DOHH2 (cell line): ENCODE results near the gene CEBPG.

ENCODE experiments used
- H3F3A ChIP-seq: fragments of 200-600 bp; sonication (generic), shearing (Covaris generic); 2 replicates; pipeline ENCODE4 v1.6.0; 2016; ENCODE audit warnings: antibody characterized with exemption, mild to moderate bottlenecking; ENCODE audit not compliant: control insufficient read depth, insufficient read depth
- H3K27ac ChIP-seq: fragments of 200-600 bp; sonication (generic); 2 replicates; pipeline ENCODE4 v1.5.1; 2014; ENCODE audit warnings: low read depth, mild to moderate bottlenecking, low read length, moderate library complexity
- H3K27me3 ChIP-seq: fragments of 200-600 bp; sonication (generic); 2 replicates; pipeline ENCODE4 v1.6.1; 2014; ENCODE audit warnings: mild to moderate bottlenecking, low read length, mixed read lengths; ENCODE audit not compliant: control insufficient read depth
- H3K36me3 ChIP-seq: fragments of 200-600 bp; sonication (generic); 2 replicates; pipeline ENCODE4 v1.6.1; 2014; ENCODE audit warnings: mild to moderate bottlenecking, low read length, moderate library complexity, mixed read lengths; ENCODE audit not compliant: control insufficient read depth
- H3K4me1 ChIP-seq: fragments of 200-600 bp; sonication (generic); 2 replicates; pipeline ENCODE4 v1.6.1; 2014; ENCODE audit warnings: mild to moderate bottlenecking, low read length, mixed read lengths; ENCODE audit not compliant: control insufficient read depth
- H3K4me2 ChIP-seq: fragments of 200-600 bp; sonication (generic); 2 replicates; pipeline ENCODE4 v1.6.0; 2014; ENCODE audit warnings: mild to moderate bottlenecking, low read length, moderate library complexity
- H3K4me3 ChIP-seq: fragments of 200-600 bp; sonication (generic); 2 replicates; pipeline ENCODE4 v1.5.1; 2014; ENCODE audit warnings: mild to moderate bottlenecking, low read length, mixed read lengths
- H3K79me2 ChIP-seq: fragments of 200-600 bp; sonication (generic); 2 replicates; pipeline ENCODE4 v1.6.1; 2014; ENCODE audit warnings: mild to moderate bottlenecking, low read length, mixed read lengths; ENCODE audit not compliant: control insufficient read depth
- H3K9me2 ChIP-seq: fragments of 200-600 bp; sonication (generic); replicated peaks from 2 replicates; pipeline ENCODE4 v1.6.1; 2014; ENCODE audit warnings: mild to moderate bottlenecking, low read length, mixed read lengths; ENCODE audit not compliant: control insufficient read depth
- H3K9me3 ChIP-seq: fragments of 200-600 bp; sonication (generic); 2 replicates; pipeline ENCODE4 v1.6.1; 2014; ENCODE audit warnings: antibody characterized with exemption, low read length, mixed read lengths; ENCODE audit not compliant: control insufficient read depth, insufficient read depth
- H4K20me1 ChIP-seq: fragments of 200-600 bp; sonication (generic); 2 replicates; pipeline ENCODE4 v1.6.0; 2014; ENCODE audit warnings: low read depth, mild to moderate bottlenecking, antibody characterized with exemption, low read length, moderate library complexity; ENCODE audit not compliant: control insufficient read depth, insufficient read depth
- EZH2phosphoT487 ChIP-seq: fragments of 200-600 bp; sonication (generic); IDR thresholded peaks from 2 replicates; pipeline ENCODE4 v1.6.1; 2017; ENCODE audit warnings: borderline replicate concordance, mild to moderate bottlenecking, antibody characterized with exemption, low read length, moderate library complexity, mixed read lengths
- TF ChIP-seq, protein P1 (sequence below): fragments of 200-600 bp; sonication (generic); IDR thresholded peaks from one replicate; pipeline ENCODE4 v1.5.1; 2014; ENCODE audit warnings: antibody characterized with exemption, mild to moderate bottlenecking, low read depth, low read length; ENCODE audit not compliant: poor library complexity, severe bottlenecking

Gene CEBPG

GRCh38 chr19:33412601-33413425 is 39.3 kb downstream of the CEBPG start:
- H3K4me1 ChIP-seq: no peaks in the 10 kb centered on the region
- no peaks in the 10 kb centered on the region for H3K36me3 ChIP-seq
- H3K9me2 ChIP-seq: no peaks in the 10 kb centered on the region
- TF ChIP-seq, protein P1, sequence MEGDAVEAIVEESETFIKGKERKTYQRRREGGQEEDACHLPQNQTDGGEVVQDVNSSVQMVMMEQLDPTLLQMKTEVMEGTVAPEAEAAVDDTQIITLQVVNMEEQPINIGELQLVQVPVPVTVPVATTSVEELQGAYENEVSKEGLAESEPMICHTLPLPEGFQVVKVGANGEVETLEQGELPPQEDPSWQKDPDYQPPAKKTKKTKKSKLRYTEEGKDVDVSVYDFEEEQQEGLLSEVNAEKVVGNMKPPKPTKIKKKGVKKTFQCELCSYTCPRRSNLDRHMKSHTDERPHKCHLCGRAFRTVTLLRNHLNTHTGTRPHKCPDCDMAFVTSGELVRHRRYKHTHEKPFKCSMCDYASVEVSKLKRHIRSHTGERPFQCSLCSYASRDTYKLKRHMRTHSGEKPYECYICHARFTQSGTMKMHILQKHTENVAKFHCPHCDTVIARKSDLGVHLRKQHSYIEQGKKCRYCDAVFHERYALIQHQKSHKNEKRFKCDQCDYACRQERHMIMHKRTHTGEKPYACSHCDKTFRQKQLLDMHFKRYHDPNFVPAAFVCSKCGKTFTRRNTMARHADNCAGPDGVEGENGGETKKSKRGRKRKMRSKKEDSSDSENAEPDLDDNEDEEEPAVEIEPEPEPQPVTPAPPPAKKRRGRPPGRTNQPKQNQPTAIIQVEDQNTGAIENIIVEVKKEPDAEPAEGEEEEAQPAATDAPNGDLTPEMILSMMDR: no peak
- TF ChIP-seq EZH2phosphoT487: no peak
- no peak overlapping the region for H3K4me2 ChIP-seq
- no peaks in the 10 kb centered on the region for H3K9me3 ChIP-seq
- no peaks in the 10 kb centered on the region for H3K27me3 ChIP-seq
- no peaks in the 10 kb centered on the region for H3K79me2 ChIP-seq
- peaks cover 4% of the 10 kb centered on the region; the same call in 1 of the 2 replicates for H4K20me1 ChIP-seq
- no peak overlapping the region for H3K27ac ChIP-seq
- H3K4me3 ChIP-seq: no peak overlapping the region
- H3F3A ChIP-seq: no peaks in the 10 kb centered on the region

DNA sequence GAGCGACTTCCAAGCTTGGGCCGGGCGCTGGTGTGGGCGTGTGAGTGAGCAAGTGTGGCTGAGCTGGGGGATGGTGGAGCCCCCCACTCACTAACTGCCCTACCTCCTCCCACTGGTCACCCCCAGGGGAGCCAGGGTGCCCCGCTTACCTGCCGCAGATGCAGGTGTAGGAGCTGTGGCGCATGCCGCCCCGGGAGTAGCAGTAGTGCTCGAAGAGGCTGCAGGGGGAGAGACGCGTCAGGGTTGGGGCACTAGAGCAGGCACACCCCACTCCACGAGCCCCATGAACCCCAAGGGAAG is 39.9 kb downstream of the CEBPG start:
- H3K27ac ChIP-seq: no peak overlapping the region
- H3K79me2 ChIP-seq: no peaks in the 10 kb centered on the region
- no peaks in the 10 kb centered on the region for H3K9me3 ChIP-seq
- no peaks in the 10 kb centered on the region for H3K9me2 ChIP-seq
- H3K4me3 ChIP-seq: no peak overlapping the region
- H3F3A ChIP-seq: no peaks in the 10 kb centered on the region
- no peaks in the 10 kb centered on the region for H3K36me3 ChIP-seq
- H3K4me2 ChIP-seq: no peak overlapping the region
- H3K4me1 ChIP-seq: no peaks in the 10 kb centered on the region
- no peaks in the 10 kb centered on the region for H3K27me3 ChIP-seq
- peaks cover 4% of the 10 kb centered on the region; the same call in 1 of the 2 replicates for H4K20me1 ChIP-seq
- no peak for TF ChIP-seq EZH2phosphoT487
- TF ChIP-seq, protein P1: no peak

- Histone ChIP-seq H3K9me2 (no peaks in the 10 kb centered on the region), H3K27ac (no peak overlapping the region), H3K4me3 (no peak overlapping the region), H3K4me2 (no peak overlapping the region), H4K20me1 (peaks cover 4% of the 10 kb centered on the region; the same call in 1 of the 2 replicates), H3K79me2 (no peaks in the 10 kb centered on the region), H3K27me3 (no peaks in the 10 kb centered on the region), H3F3A (no peaks in the 10 kb centered on the region), H3K9me3 (no peaks in the 10 kb centered on the region), H3K4me1 (no peaks in the 10 kb centered on the region), H3K36me3 (no peaks in the 10 kb centered on the region)
- TF ChIP-seq EZH2phosphoT487: no peak
- TF ChIP-seq, protein P1: no peak
Observed at GRCh38 chr19:33413868-33414666, 40.6 kb downstream of the CEBPG start.
